DND-41 (cell line): ENCODE data around the gene XXYLT1.
"Not testable (repeated sequence)": the region's sequence is repeated elsewhere in the genome, so short reads cannot be mapped to it uniquely, and the experiment has no call there.

ENCODE experiments used
- ATAC-seq: fragments of 200-7000 bp; cut with Tn5 transposase; 3 replicates; pipeline ENCODE4 v1.9.1; 2021; ENCODE audit warnings: low read depth; ENCODE audit not compliant: insufficient read depth
- DNase-seq: peaks from one replicate; pipeline ENCODE4 v3.0.0-alpha.2; 2020
- H2AFZ ChIP-seq: 2 replicates; pipeline ENCODE4 v1.6.0; 2012; ENCODE audit warnings: low read depth, low read length
- H3K27ac ChIP-seq: 2 replicates; pipeline ENCODE4 v1.5.1; 2012; ENCODE audit warnings: low read length, inconsistent platforms
- H3K27me3 ChIP-seq: fragments of 200-600 bp; sonication (generic); 2 replicates; pipeline ENCODE4 v1.6.0; 2012; ENCODE audit warnings: low read length, mild to moderate bottlenecking, inconsistent platforms; ENCODE audit not compliant: insufficient read depth, poor library complexity
- H3K36me3 ChIP-seq: 2 replicates; pipeline ENCODE4 v1.5.1; 2012; ENCODE audit warnings: low read length, inconsistent platforms; ENCODE audit not compliant: insufficient read depth
- H3K4me1 ChIP-seq: 2 replicates; pipeline ENCODE4 v1.5.1; 2012; ENCODE audit warnings: mild to moderate bottlenecking, low read length; ENCODE audit not compliant: insufficient read depth
- H3K4me2 ChIP-seq: 2 replicates; pipeline ENCODE4 v1.6.0; 2012; ENCODE audit warnings: mild to moderate bottlenecking, moderate library complexity, low read length, inconsistent platforms; ENCODE audit not compliant: insufficient read depth
- H3K4me3 ChIP-seq, 2 experiments: fragments of 200-600 bp in 1 of 2; shearing (Covaris generic) in 1 of 2; 2 replicates each; pipeline ENCODE4 v1.5.1; 2012 to 2016; ENCODE audit warnings: inconsistent platforms in 2 of 2, low read length in 2 of 2, mild to moderate bottlenecking in 2 of 2, low read depth in 1 of 2, moderate library complexity in 1 of 2
- H3K79me2 ChIP-seq: 2 replicates; pipeline ENCODE4 v1.6.0; 2012; ENCODE audit warnings: low read length, inconsistent platforms; ENCODE audit not compliant: insufficient read depth
- H3K9ac ChIP-seq: 2 replicates; pipeline ENCODE4 v1.6.0; 2012; ENCODE audit warnings: low read depth, mild to moderate bottlenecking, inconsistent platforms, low read length, moderate library complexity
- H3K9me3 ChIP-seq: 2 replicates; pipeline ENCODE4 v1.5.1; 2012; ENCODE audit warnings: low read length, moderate library complexity, mild to moderate bottlenecking, inconsistent platforms; ENCODE audit not compliant: insufficient read depth, severe bottlenecking
- H4K20me1 ChIP-seq: 2 replicates; pipeline ENCODE4 v1.6.0; 2012; ENCODE audit warnings: low read length; ENCODE audit not compliant: insufficient read depth
- EZH2 ChIP-seq: IDR thresholded peaks from 3 replicates; pipeline ENCODE4 v1.6.1; 2012; ENCODE audit warnings: borderline replicate concordance, low read depth, mild to moderate bottlenecking, moderate library complexity, low read length, inconsistent platforms; ENCODE audit not compliant: severe bottlenecking
- TF ChIP-seq, protein P1 (sequence below): IDR thresholded peaks from 2 replicates; pipeline ENCODE4 v1.5.1; 2012; ENCODE audit warnings: borderline replicate concordance, low read length, moderate library complexity, mild to moderate bottlenecking; ENCODE audit not compliant: poor library complexity, severe bottlenecking; ENCODE audit errors: extremely low read depth

Gene XXYLT1

DNA sequence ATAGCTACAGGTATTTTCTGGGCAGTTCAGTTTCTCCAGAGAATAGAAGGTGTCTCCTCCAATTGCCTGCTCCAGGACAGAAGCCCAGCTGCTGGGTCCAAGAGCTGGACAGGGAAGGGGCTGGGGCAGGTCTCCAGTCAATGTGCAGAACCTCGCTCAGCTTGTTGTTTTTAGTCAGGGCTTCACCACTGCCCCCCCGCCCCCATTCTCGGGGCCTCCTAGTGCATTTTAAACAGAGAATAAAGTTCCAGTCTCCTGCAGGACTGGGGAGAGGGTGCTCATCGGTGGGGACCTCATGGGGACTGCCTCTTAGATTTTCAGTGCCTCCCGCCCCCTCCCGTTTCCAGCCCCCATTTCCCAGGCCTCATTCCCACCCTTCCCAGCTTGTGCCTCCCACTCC is 216.6 kb downstream of the XXYLT1 start:
- no peak for DNase-seq
- no peaks in the 10 kb centered on the region for H4K20me1 ChIP-seq
- TF ChIP-seq, protein P1, sequence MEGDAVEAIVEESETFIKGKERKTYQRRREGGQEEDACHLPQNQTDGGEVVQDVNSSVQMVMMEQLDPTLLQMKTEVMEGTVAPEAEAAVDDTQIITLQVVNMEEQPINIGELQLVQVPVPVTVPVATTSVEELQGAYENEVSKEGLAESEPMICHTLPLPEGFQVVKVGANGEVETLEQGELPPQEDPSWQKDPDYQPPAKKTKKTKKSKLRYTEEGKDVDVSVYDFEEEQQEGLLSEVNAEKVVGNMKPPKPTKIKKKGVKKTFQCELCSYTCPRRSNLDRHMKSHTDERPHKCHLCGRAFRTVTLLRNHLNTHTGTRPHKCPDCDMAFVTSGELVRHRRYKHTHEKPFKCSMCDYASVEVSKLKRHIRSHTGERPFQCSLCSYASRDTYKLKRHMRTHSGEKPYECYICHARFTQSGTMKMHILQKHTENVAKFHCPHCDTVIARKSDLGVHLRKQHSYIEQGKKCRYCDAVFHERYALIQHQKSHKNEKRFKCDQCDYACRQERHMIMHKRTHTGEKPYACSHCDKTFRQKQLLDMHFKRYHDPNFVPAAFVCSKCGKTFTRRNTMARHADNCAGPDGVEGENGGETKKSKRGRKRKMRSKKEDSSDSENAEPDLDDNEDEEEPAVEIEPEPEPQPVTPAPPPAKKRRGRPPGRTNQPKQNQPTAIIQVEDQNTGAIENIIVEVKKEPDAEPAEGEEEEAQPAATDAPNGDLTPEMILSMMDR: no peak
- no peak for TF ChIP-seq EZH2
- no peak overlapping the region for H3K4me3 ChIP-seq
- no peak overlapping the region for H3K27ac ChIP-seq
- H3K9ac ChIP-seq: no peak overlapping the region
- no peaks in the 10 kb centered on the region for H3K79me2 ChIP-seq
- H3K4me2 ChIP-seq: no peak overlapping the region
- no peaks in the 10 kb centered on the region for H3K4me1 ChIP-seq
- no peak for ATAC-seq
- no peak overlapping the region for H2AFZ ChIP-seq
- peaks cover 8% of the 10 kb centered on the region for H3K27me3 ChIP-seq
- no peaks in the 10 kb centered on the region for H3K36me3 ChIP-seq
- no peaks in the 10 kb centered on the region for H3K9me3 ChIP-seq

DNA sequence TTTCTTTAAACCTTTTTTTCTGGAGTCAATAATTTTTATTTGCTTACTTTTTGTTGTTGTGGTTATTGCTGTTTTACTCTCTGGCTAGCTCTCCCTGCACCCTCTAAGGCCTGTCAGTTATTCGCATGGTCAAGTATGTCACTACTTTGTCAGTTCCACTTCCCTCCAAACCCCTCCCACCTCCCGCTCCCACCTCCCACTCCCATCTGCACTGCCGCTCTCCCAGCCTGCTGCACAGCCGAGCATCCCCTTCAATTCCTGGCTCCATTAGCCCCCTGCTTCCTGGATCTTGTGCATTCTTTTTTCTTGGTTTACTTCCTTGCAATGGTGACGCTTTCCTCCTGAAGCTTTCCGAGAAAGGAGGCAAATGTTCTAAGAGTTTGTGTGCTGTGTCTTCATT is 218.0 kb downstream of the XXYLT1 start:
- Histone ChIP-seq H3K9ac (no peak overlapping the region), H3K4me3 (no peak overlapping the region), H2AFZ (no peak overlapping the region), H3K9me3 (no peaks in the 10 kb centered on the region), H3K27ac (no peak overlapping the region), H3K36me3 (no peaks in the 10 kb centered on the region), H3K79me2 (no peaks in the 10 kb centered on the region), H3K4me2 (no peak overlapping the region), H3K27me3 (peaks cover 8% of the 10 kb centered on the region), H4K20me1 (no peaks in the 10 kb centered on the region), H3K4me1 (no peaks in the 10 kb centered on the region)
- no peak for DNase-seq
- no peak for ATAC-seq
- TF ChIP-seq, protein P1: no peak
- no peak for TF ChIP-seq EZH2

DNA sequence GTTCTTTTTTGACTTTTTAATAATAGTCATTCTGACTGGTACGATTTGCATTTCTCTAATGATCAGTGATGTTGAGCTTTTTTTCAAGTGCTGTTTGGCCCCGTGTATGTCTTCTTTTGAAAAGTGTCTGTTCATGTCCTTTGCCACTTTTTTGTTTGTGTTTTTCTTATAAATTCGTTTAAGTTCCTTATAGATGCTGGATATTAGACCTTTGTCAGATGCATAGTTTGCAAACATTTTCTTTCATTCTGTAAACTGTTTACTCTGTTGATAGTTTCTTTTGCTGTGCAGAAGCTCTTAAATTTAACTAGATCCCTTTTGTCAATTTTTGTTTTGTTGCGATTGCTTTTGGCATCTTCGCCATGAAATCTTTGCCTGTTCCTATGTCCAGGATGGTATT is 220.7 kb downstream of the XXYLT1 start:
- not testable (repeated sequence) for H3K36me3 ChIP-seq, H3K9me3 ChIP-seq, H3K27me3 ChIP-seq, ATAC-seq, DNase-seq, H3K9ac ChIP-seq, H2AFZ ChIP-seq, H3K27ac ChIP-seq, H3K4me1 ChIP-seq, H3K4me2 ChIP-seq, H3K4me3 ChIP-seq, H3K79me2 ChIP-seq, H4K20me1 ChIP-seq

DNA sequence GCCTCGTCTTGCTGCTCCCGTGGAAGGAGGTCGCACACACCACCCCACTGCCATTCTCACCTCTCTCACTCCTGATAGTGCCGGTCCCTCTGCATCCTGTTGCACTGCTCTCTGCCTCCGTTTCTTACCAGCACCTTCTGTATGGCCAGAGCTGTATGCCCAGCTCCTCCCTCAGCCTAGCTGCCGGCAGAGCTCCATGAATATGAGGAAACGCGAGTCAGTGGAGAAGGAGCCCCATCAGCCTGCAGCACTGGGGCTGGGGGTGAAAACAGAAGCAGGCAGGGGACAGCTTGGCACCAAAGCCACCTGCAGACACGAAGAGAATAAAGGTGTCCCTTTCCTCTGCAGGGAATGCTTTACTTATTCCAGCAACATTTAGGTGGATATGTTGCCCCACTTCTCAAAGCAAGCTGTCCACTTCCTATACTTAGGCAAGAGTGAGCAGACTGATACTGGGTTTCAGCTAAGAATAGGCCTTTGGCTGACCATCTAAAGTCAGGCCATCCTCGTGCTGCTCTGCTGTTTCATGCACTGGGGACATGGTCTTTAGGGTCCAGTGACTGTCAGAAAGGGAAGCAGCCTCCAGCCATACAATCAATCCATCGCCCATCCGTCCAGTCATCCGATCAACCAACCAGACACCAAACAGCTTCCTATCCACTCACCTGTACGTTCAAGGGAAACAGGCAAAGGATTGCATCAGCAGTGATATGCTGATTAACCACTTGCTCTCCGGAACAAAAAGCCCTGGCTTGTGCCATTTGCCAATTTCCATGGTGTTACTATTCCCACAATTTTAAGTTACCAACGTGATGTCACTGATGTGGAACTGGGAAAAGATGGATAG is 222.7 kb downstream of the XXYLT1 start:
- Histone ChIP-seq H2AFZ (no peak overlapping the region), H3K9ac (no peak overlapping the region), H4K20me1 (no peaks in the 10 kb centered on the region), H3K79me2 (no peaks in the 10 kb centered on the region), H3K9me3 (no peaks in the 10 kb centered on the region), H3K4me3 (no peak overlapping the region), H3K27ac (no peak overlapping the region), H3K36me3 (no peaks in the 10 kb centered on the region), H3K4me1 (no peaks in the 10 kb centered on the region), H3K4me2 (no peak overlapping the region), H3K27me3 (peaks cover 8% of the 10 kb centered on the region)
- ATAC-seq (no peak), DNase-seq (no peak)
- TF ChIP-seq, protein P1: no peak
- TF ChIP-seq EZH2: no peak
